ENCODE measurements around the gene CATSPER1.

The CATSPER1 gene

GRCh38 chr11:66055021-66055420, 28.7 kb upstream of the CATSPER1 start:
- TF ChIP-seq EZH2phosphoT487 (IDR thresholded peaks at IDR 0.05; ENCODE audit: low read length) (no peak), EZH2 (optimal IDR thresholded peaks at IDR 0.05; ENCODE audit: low read depth, low read length) (no peak), CTCF (IDR thresholded peaks at IDR 0.05; ENCODE audit: low read length) (no peak)
- DNase-seq = no peak
- Histone ChIP-seq H4K20me1 (ENCODE audit: insufficient read depth, low read length) (0 out of 2 replicates have a peak, but pooled peaks cover 13% of the 10 kb centered on the region), H3K4me2 (ENCODE audit: low read depth, low read length) (no peak overlapping the region; the same call in 1 of the 2 replicates), H3K79me2 (ENCODE audit: low read length) (peaks cover 74% of the 10 kb centered on the region), H3F3A (ENCODE audit: insufficient read depth, low read length) (peaks cover 34% of the 10 kb centered on the region), H3K9me2 (replicated peaks; ENCODE audit: insufficient read depth, low read length) (no peaks in the 10 kb centered on the region), H3K27ac (ENCODE audit: low read length) (peak overlapping the region; percentile 3; the same call in 1 of the 2 replicates), H3K9ac (ENCODE audit: low read length) (no peak overlapping the region; the same call in 1 of the 2 replicates), H2AFZ (ENCODE audit: low read length) (no peak overlapping the region), H3K4me1 (ENCODE audit: low read length) (peaks cover 26% of the 10 kb centered on the region), H3K36me3 (replicated peaks; ENCODE audit: insufficient read depth, low read length) (peaks cover 13% of the 10 kb centered on the region; the same call in 1 of the 2 replicates), H3K4me3 (ENCODE audit: low read length) (no peak overlapping the region), H3K9me3 (replicated peaks; ENCODE audit: insufficient read depth, low read length) (no peaks in the 10 kb centered on the region), H3K27me3 (replicated peaks; ENCODE audit: insufficient read depth, low read length) (no peaks in the 10 kb centered on the region)

- Histone ChIP-seq H2AFZ (ENCODE audit: low read length) (0 out of 2 replicates have a peak overlapping the region, but pooled peaks have one; percentile 52), H4K20me1 (ENCODE audit: insufficient read depth, low read length) (no peaks in the 10 kb centered on the region), H3F3A (ENCODE audit: insufficient read depth, low read length) (peaks cover 28% of the 10 kb centered on the region), H3K79me2 (ENCODE audit: low read length) (peaks cover 52% of the 10 kb centered on the region), H3K9me3 (replicated peaks; ENCODE audit: insufficient read depth, low read length) (no peaks in the 10 kb centered on the region), H3K4me3 (ENCODE audit: low read length) (peak overlapping the region; percentile 93), H3K4me1 (ENCODE audit: low read length) (peaks cover 23% of the 10 kb centered on the region), H3K9ac (ENCODE audit: low read length) (peak overlapping the region; percentile 93), H3K4me2 (ENCODE audit: low read depth, low read length) (peak overlapping the region; percentile 65), H3K9me2 (replicated peaks; ENCODE audit: insufficient read depth, low read length) (no peaks in the 10 kb centered on the region), H3K36me3 (replicated peaks; ENCODE audit: insufficient read depth, low read length) (peaks cover 10% of the 10 kb centered on the region; the same call in 1 of the 2 replicates), H3K27me3 (replicated peaks; ENCODE audit: insufficient read depth, low read length) (no peaks in the 10 kb centered on the region), H3K27ac (ENCODE audit: low read length) (peak overlapping the region; percentile 82)
- DNase-seq = no peak
- TF ChIP-seq CTCF (IDR thresholded peaks at IDR 0.05; ENCODE audit: low read length) = no peak
These were observed 26.3 kb upstream of the CATSPER1 start for GRCh38 chr11:66052664-66052982.

- Histone ChIP-seq H3K36me3 (replicated peaks; ENCODE audit: insufficient read depth, low read length) (peaks cover 10% of the 10 kb centered on the region; the same call in 1 of the 2 replicates), H3K9me2 (replicated peaks; ENCODE audit: insufficient read depth, low read length) (no peaks in the 10 kb centered on the region), H3K4me2 (ENCODE audit: low read depth, low read length) (peak within 1 kb of the TSS; percentile 83), H3K27me3 (replicated peaks; ENCODE audit: insufficient read depth, low read length) (no peaks in the 10 kb centered on the region), H3K9ac (ENCODE audit: low read length) (peak within 1 kb of the TSS; percentile 93), H4K20me1 (ENCODE audit: insufficient read depth, low read length) (no peaks in the 10 kb centered on the region), H3F3A (ENCODE audit: insufficient read depth, low read length) (peaks cover 23% of the 10 kb centered on the region), H3K9me3 (replicated peaks; ENCODE audit: insufficient read depth, low read length) (no peaks in the 10 kb centered on the region), H3K27ac (ENCODE audit: low read length) (peak within 1 kb of the TSS; percentile 82), H3K4me3 (ENCODE audit: low read length) (peak within 1 kb of the TSS; percentile 93), H2AFZ (ENCODE audit: low read length) (peak within 1 kb of the TSS; percentile 77), H3K4me1 (ENCODE audit: low read length) (peaks cover 23% of the 10 kb centered on the region), H3K79me2 (ENCODE audit: low read length) (peaks cover 46% of the 10 kb centered on the region)
- DNase-seq = peak; percentile 99
- TF ChIP-seq EZH2phosphoT487 (IDR thresholded peaks at IDR 0.05; ENCODE audit: low read length) (no peak), EZH2 (optimal IDR thresholded peaks at IDR 0.05; ENCODE audit: low read depth, low read length) (no peak), CTCF (IDR thresholded peaks at IDR 0.05; ENCODE audit: low read length) (no peak)
These were observed 25.7 kb upstream of the CATSPER1 start, which contains the start of gene SF3B2 for GRCh38 chr11:66051766-66052663. Gene SF3B2, plus strand, starts transcription at chr11:66052364. Its CDS starts 21 bp downstream, at chr11:66052385.
